ENCODE measurements around the gene FOXC2. TPM values are rescaled to one million over a fixed set of nuclear protein-coding genes. Genes with fewer than 3 reads are reported as not detected.

FOXC2 gene
- total and polyA plus RNA-seq, 2 of the 13 experiments (the other 11 are each of a cell fraction or from before 2014, with no cell fraction given), result not detected

GRCh38 chr16:86568677-86569623 lies 2.3 kb downstream of the FOXC2 start:
- POLR2A ChIA-PET, result no interaction called here
- CTCF ChIA-PET (ENCODE audit: low intra/inter-chr PET ratio, low total read pairs), result interaction anchor here (0.6 kb wide), 1 partner anchor 304 kb away, joined by 4 read pairs; no protein-coding TSS in a partner anchor

More at GRCh38 chr16:86568677-86569623, 2.3 kb downstream of the FOXC2 start:
- Histone ChIP-seq H3K4me3 (replicated peaks in 1 of 3; ENCODE audit: insufficient read depth in 1 of 3, low read depth in 2 of 3, low read length in 3 of 3) (no peak overlapping the region), H3K4me2 (ENCODE audit: low read depth, low read length) (no peak overlapping the region), H3K4me1 (ENCODE audit: insufficient read depth, low read length) (no peaks in the 10 kb centered on the region), H3K27me3 (ENCODE audit: control insufficient read depth in 1 of 2, insufficient read depth in 2 of 2, low read length in 2 of 2) (peaks cover 20 to 83% of the 10 kb centered on the region in 2 experiments), H3K27ac (ENCODE audit: extremely low read length, insufficient read depth, low read length) (no peak overlapping the region), H3K9me3 (ENCODE audit: low read length) (no peaks in the 10 kb centered on the region), H3K36me3 (replicated peaks in 1 of 2; ENCODE audit: control insufficient read depth in 1 of 2, insufficient read depth in 2 of 2, low read length in 2 of 2) (no peaks in the 10 kb centered on the region), H3K79me2 (ENCODE audit: insufficient read depth, low read length) (no peaks in the 10 kb centered on the region), H4K20me1 (ENCODE audit: insufficient read depth, low read length) (no peaks in the 10 kb centered on the region), H2AFZ (ENCODE audit: low read length) (no peak overlapping the region), H3K9ac (ENCODE audit: insufficient read depth, low read depth, low read length) (no peak overlapping the region)
- DNase-seq (ENCODE audit: low spot score), result no peak
- ATAC-seq, result no peak
- no TSS peak for BruUV-seq (replicated peaks)
- intact Hi-C loops (cut with micrococcal nuclease; ENCODE audit: unreplicated experiment) (no loop called here), in situ Hi-C loops (cut with HindIII; ENCODE audit: extremely low pct_ligation_motif_present, low pct_unique_long_range_greater_than_20kb) (loop anchor here (5.0 to 10.0 kb wide), 4 partner anchors 306 to 706 kb away; no protein-coding TSS in a partner anchor)
- no peak for FAIRE-seq
- no peak for TF ChIP-seq KAT2B (IDR thresholded peaks at IDR 0.05; ENCODE audit: borderline replicate concordance, low read depth, low read length)
- TF ChIP-seq ZBTB7B (CRISPR knock-in tag; IDR thresholded peaks at IDR 0.05), result no peak
- TF ChIP-seq SMARCC2 (IDR thresholded peaks at IDR 0.05), result no peak
- TF ChIP-seq HDAC1 (CRISPR knock-in tag; IDR thresholded peaks at IDR 0.05), result no peak
- no peak for TF ChIP-seq ZNF20 (CRISPR knock-in tag; IDR thresholded peaks at IDR 0.05)
- TF ChIP-seq, protein P1, sequence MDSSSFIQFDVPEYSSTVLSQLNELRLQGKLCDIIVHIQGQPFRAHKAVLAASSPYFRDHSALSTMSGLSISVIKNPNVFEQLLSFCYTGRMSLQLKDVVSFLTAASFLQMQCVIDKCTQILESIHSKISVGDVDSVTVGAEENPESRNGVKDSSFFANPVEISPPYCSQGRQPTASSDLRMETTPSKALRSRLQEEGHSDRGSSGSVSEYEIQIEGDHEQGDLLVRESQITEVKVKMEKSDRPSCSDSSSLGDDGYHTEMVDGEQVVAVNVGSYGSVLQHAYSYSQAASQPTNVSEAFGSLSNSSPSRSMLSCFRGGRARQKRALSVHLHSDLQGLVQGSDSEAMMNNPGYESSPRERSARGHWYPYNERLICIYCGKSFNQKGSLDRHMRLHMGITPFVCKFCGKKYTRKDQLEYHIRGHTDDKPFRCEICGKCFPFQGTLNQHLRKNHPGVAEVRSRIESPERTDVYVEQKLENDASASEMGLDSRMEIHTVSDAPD (CRISPR knock-in tag; IDR thresholded peaks at IDR 0.05), result no peak
- TF ChIP-seq SP140L (CRISPR knock-in tag; IDR thresholded peaks at IDR 0.05; ENCODE audit: borderline replicate concordance), result no peak
- no peak for TF ChIP-seq RORA (CRISPR knock-in tag; IDR thresholded peaks at IDR 0.05)
- TF ChIP-seq ZNF704 (CRISPR knock-in tag; IDR thresholded peaks at IDR 0.05; ENCODE audit: borderline replicate concordance), result no peak
- TF ChIP-seq BHLHE40 (IDR thresholded peaks at IDR 0.05; ENCODE audit: low read length), result no peak
- TF ChIP-seq ZNF34 (CRISPR knock-in tag; IDR thresholded peaks at IDR 0.05; ENCODE audit: borderline replicate concordance), result no peak
- no peak for TF ChIP-seq ZNF879 (CRISPR knock-in tag; IDR thresholded peaks at IDR 0.05)
- TF ChIP-seq ZNF781 (CRISPR knock-in tag; IDR thresholded peaks at IDR 0.05; ENCODE audit: borderline replicate concordance, not compliant biosample characterization), result no peak
- 45% methylated on average over 28 of the region's 33 CpGs for WGBS (ENCODE audit: low lambda C conversion rate)
